GM21360 (cell line): ENCODE data around the gene RNASET2.
"Not testable (repeated sequence)": the region's sequence is repeated elsewhere in the genome, so short reads cannot be mapped to it uniquely, and the experiment has no call there.

ENCODE experiments used
- ATAC-seq: cut with Tn5 transposase; IDR thresholded peaks from one replicate; pipeline ENCODE4 v1.9.1; 2021; ENCODE audit warnings: mild to moderate bottlenecking, moderate library complexity; ENCODE audit not compliant: unreplicated experiment

The RNASET2 gene

GRCh38 chr6:166928644-166929541 lies 27.5 kb downstream of the RNASET2 start:
- ATAC-seq = no peak

- ATAC-seq = no peak
Observed at GRCh38 chr6:166927935-166928643, 28.3 kb downstream of the RNASET2 start.

- ATAC-seq = no peak
Observed at GRCh38 chr6:166927240-166927934, 29.0 kb downstream of the RNASET2 start.

- no peak for ATAC-seq
Observed at GRCh38 chr6:166926748-166927147, 29.6 kb downstream of the RNASET2 start.

- ATAC-seq = no peak
Observed at GRCh38 chr6:166925141-166925996, 31.0 kb downstream of the RNASET2 start.

GRCh38 chr6:166924531-166924930 lies 31.8 kb downstream of the RNASET2 start:
- no peak for ATAC-seq

- no peak for ATAC-seq
Observed at GRCh38 chr6:166922937-166923336, 33.4 kb downstream of the RNASET2 start.

- ATAC-seq = no peak
Observed at GRCh38 chr6:166921570-166921969, 34.8 kb downstream of the RNASET2 start.

- no peak for ATAC-seq
Observed at GRCh38 chr6:166916824-166917223, 39.5 kb downstream of the RNASET2 start.

GRCh38 chr6:166915484-166915883 lies 40.9 kb downstream of the RNASET2 start:
- ATAC-seq = not testable (repeated sequence)

GRCh38 chr6:166914952-166915351 lies 41.4 kb downstream of the RNASET2 start:
- not testable (repeated sequence) for ATAC-seq

GRCh38 chr6:166911248-166911677 lies 45.1 kb downstream of the RNASET2 start:
- ATAC-seq = no peak

- no peak for ATAC-seq
Observed at GRCh38 chr6:166910601-166911000, 45.7 kb downstream of the RNASET2 start.

GRCh38 chr6:166908811-166909210 lies 47.5 kb downstream of the RNASET2 start:
- ATAC-seq = no peak

- no peak for ATAC-seq
Observed at GRCh38 chr6:166907871-166908806, 48.2 kb downstream of the RNASET2 start.

- peak; percentile 82 for ATAC-seq
Observed at GRCh38 chr6:166907373-166907841, 48.9 kb downstream of the RNASET2 start.

GRCh38 chr6:166906376-166907044 lies 49.8 kb downstream of the RNASET2 start:
- ATAC-seq = no peak

GRCh38 chr6:166905505-166906134 lies 50.7 kb downstream of the RNASET2 start:
- ATAC-seq = no peak
